ENCODE data around the gene ATP9A.

ATP9A gene

GRCh38 chr20:51563486-51564332, 204.5 kb downstream of the ATP9A start:
- Histone ChIP-seq H3K27me3 (replicated peaks) (no peaks in the 10 kb centered on the region), H3K4me3 (ENCODE audit: low read depth, low read length) (peak overlapping the region; percentile 82)
- peak; percentile 97 for DNase-seq

DNA sequence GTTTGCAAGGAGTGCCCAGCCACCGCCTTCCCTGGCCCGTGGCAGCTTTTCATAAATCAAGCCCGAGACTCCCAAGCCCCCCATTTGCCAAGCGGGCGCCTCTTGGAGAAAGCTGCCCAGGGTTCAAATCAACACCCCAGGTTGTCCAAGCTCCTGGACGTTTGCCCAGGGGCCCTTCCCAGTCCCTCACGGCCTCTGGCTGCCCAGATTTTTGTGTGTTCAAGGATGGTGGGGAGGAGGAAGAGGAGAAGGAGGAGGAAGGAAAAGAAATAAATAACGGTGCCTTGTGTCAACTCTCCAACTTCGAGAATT, 205.1 kb downstream of the ATP9A start:
- H3K36me3 ChIP-seq (replicated peaks), result no peaks in the 10 kb centered on the region
- peak overlapping the region; percentile 82 for H3K4me3 ChIP-seq (ENCODE audit: low read depth, low read length)
- in situ Hi-C loops (cut with HindIII; ENCODE audit: low pct_ligation_motif_present, low sequenced_read_pairs), result no loop called here
- no peaks in the 10 kb centered on the region for H3K27me3 ChIP-seq (replicated peaks)
- no peak for DNase-seq
- TF ChIP-seq, protein P1, sequence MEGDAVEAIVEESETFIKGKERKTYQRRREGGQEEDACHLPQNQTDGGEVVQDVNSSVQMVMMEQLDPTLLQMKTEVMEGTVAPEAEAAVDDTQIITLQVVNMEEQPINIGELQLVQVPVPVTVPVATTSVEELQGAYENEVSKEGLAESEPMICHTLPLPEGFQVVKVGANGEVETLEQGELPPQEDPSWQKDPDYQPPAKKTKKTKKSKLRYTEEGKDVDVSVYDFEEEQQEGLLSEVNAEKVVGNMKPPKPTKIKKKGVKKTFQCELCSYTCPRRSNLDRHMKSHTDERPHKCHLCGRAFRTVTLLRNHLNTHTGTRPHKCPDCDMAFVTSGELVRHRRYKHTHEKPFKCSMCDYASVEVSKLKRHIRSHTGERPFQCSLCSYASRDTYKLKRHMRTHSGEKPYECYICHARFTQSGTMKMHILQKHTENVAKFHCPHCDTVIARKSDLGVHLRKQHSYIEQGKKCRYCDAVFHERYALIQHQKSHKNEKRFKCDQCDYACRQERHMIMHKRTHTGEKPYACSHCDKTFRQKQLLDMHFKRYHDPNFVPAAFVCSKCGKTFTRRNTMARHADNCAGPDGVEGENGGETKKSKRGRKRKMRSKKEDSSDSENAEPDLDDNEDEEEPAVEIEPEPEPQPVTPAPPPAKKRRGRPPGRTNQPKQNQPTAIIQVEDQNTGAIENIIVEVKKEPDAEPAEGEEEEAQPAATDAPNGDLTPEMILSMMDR (IDR thresholded peaks at IDR 0.05; ENCODE audit: low read depth, low read length, missing control alignments), result no peak
- H3K27ac ChIP-seq, result peak overlapping the region; percentile 91

More at GRCh38 chr20:51563486-51564332, 204.5 kb downstream of the ATP9A start:
- TF ChIP-seq, protein P1 (IDR thresholded peaks at IDR 0.05; ENCODE audit: low read depth, low read length, missing control alignments), result peak; percentile 44
- Histone ChIP-seq H3K27ac (peak overlapping the region; percentile 91), H3K36me3 (replicated peaks) (no peaks in the 10 kb centered on the region)
- in situ Hi-C loops (cut with HindIII; ENCODE audit: low pct_ligation_motif_present, low sequenced_read_pairs), result no loop called here

DNA sequence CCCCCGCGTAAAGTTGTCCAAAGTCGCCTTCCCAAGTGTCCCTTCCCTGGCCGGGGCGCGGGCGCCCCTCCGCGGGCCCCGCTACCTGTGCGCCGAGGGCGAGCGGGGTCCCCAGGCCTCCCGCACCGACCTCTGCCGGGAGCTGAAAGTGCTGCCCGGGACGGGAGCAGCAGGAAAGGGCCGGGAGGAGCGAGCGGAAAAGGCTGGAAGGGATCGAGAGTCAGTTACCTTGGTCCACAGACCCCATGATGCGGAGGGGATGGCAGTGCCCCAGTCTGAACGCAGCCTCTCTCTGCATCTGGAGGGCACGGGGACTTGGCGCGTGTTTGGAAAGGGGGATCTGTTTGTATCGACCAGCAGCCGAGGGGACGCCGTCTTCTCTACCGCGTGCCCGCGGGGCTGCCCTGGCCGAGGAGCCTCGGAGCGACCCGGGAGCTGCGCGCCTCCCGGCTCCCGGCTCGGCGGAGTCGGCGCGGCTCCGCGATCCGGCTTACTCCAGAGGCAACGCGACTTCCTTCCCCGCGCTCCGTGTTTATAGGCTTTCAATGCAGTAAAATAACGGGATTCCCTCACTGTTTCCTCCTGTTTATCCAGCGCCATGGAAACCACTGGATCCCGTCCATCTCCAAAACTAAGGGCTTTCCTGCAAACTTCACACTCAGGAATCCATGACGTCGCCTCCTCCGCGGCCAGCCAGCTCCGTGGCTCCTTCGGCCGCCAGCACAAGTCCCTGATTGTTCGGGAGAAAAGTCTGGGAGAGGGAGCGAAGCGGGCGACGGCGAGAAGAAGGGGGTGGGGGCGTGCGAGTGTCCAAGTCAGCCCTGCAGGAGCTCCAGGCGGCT, 205.6 kb downstream of the ATP9A start:
- no peaks in the 10 kb centered on the region for H3K27me3 ChIP-seq (replicated peaks)
- in situ Hi-C loops (cut with HindIII; ENCODE audit: low pct_ligation_motif_present, low sequenced_read_pairs), result no loop called here
- no peaks in the 10 kb centered on the region for H3K36me3 ChIP-seq (replicated peaks)
- peak overlapping the region; percentile 91 for H3K27ac ChIP-seq
- TF ChIP-seq, protein P1 (IDR thresholded peaks at IDR 0.05; ENCODE audit: low read depth, low read length, missing control alignments), result peak; percentile 6
- peak; percentile 93 for DNase-seq
- peak overlapping the region; percentile 82 for H3K4me3 ChIP-seq (ENCODE audit: low read depth, low read length)

- Histone ChIP-seq H3K36me3 (replicated peaks) (no peaks in the 10 kb centered on the region), H3K27me3 (replicated peaks) (no peaks in the 10 kb centered on the region), H3K27ac (peak overlapping the region; percentile 91), H3K4me3 (ENCODE audit: low read depth, low read length) (peak overlapping the region; percentile 82)
- TF ChIP-seq, protein P1 (IDR thresholded peaks at IDR 0.05; ENCODE audit: low read depth, low read length, missing control alignments), result no peak
- in situ Hi-C loops (cut with HindIII; ENCODE audit: low pct_ligation_motif_present, low sequenced_read_pairs), result no loop called here
- peak; percentile 46 for DNase-seq
Observed at GRCh38 chr20:51562027-51562331, 206.2 kb downstream of the ATP9A start.

DNA sequence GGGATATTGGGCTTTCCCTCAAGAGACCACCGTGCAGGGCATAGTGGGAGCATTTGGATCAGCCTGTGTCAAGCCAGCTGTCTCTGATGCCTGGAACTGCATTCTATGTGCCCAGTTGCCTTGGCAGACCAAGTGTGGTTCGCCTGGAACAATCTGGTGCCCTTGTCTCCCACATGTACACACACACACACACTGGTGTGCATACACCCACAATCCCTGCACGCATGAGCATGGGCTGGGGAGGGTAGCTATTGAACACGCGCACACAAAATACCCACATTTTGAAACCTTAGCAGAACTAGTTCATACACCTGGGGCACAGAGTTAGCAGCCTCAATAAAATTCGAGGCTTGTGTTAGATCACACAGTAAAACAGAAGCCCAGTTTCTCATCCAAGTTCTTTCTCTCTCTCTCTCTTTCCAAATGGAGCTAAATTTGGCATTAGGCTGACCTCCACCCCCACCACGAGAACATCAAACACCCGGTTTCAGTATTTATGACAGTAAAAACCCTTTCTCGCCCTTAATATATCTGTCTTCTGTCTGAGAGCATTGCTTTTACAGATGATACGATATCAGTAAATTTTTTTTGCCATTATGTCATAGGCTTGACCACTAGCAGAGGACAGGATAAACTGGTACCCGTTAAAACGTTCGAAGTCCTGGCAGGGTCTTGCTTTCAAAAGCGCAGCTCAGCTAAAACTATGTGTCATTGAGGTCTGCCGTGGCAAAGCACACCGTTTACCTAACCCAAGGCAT, 207.5 kb downstream of the ATP9A start:
- no peaks in the 10 kb centered on the region for H3K36me3 ChIP-seq (replicated peaks)
- H3K27ac ChIP-seq, result no peak overlapping the region
- TF ChIP-seq, protein P1 (IDR thresholded peaks at IDR 0.05; ENCODE audit: low read depth, low read length, missing control alignments), result no peak
- no peak for DNase-seq
- peak overlapping the region; percentile 82 for H3K4me3 ChIP-seq (ENCODE audit: low read depth, low read length)
- no peaks in the 10 kb centered on the region for H3K27me3 ChIP-seq (replicated peaks)
- in situ Hi-C loops (cut with HindIII; ENCODE audit: low pct_ligation_motif_present, low sequenced_read_pairs), result no loop called here
